Lung (tissue), 12 donors: ENCODE measurements around the gene KRTAP1-1. TPM values are rescaled to one million over a fixed set of nuclear protein-coding genes. Genes with fewer than 3 reads are reported as not detected.
"Not testable (repeated sequence)": the region's sequence is repeated elsewhere in the genome, so short reads cannot be mapped to it uniquely, and the experiment has no call there.

ENCODE experiments used
- ATAC-seq: fragments of 200-7000 bp; cut with Tn5 transposase; one replicate; pipeline ENCODE4 v1.9.1; 2020; ENCODE audit warnings: moderate number of reproducible peaks; ENCODE audit not compliant: insufficient read depth, low FRiP score
- DNase-seq, 3 donors: peaks; one replicate each; pipeline ENCODE4 v3.0.0-alpha.2; 2013 to 2017
- H3K27ac ChIP-seq, 2 donors: one replicate each; pipeline ENCODE4 v1.5.1; 2013; ENCODE audit warnings: mild to moderate bottlenecking in 2 of 2, moderate library complexity in 2 of 2, control low read depth in 1 of 2, inconsistent platforms in 1 of 2, low read depth in 1 of 2, low read length in 1 of 2
- H3K27me3 ChIP-seq, 3 donors: one replicate each; pipeline ENCODE4 v1.5.1; 2013; ENCODE audit warnings: low read length in 2 of 3; ENCODE audit not compliant: control insufficient read depth in 3 of 3, insufficient read depth in 3 of 3
- H3K36me3 ChIP-seq, 4 donors: one replicate each; pipeline ENCODE4 v1.5.1; 2013; ENCODE audit warnings: low read length in 4 of 4, mild to moderate bottlenecking in 1 of 4, moderate library complexity in 1 of 4; ENCODE audit not compliant: control insufficient read depth in 4 of 4, insufficient read depth in 4 of 4
- H3K4me1 ChIP-seq, 5 donors: one replicate each; pipeline ENCODE4 v1.5.1; 2013; ENCODE audit warnings: low read length in 5 of 5, mild to moderate bottlenecking in 2 of 5, moderate library complexity in 1 of 5; ENCODE audit not compliant: control insufficient read depth in 5 of 5, insufficient read depth in 5 of 5
- H3K4me3 ChIP-seq: one replicate; pipeline ENCODE4 v1.5.1; 2013; ENCODE audit warnings: mild to moderate bottlenecking, control low read depth, moderate library complexity
- H3K9ac ChIP-seq, 2 donors: one replicate each; pipeline ENCODE4 v1.5.1; 2013; ENCODE audit warnings: low read length in 2 of 2, control low read depth in 1 of 2; ENCODE audit not compliant: insufficient read depth in 1 of 2
- H3K9me3 ChIP-seq, 4 donors: one replicate each; pipeline ENCODE4 v1.5.1; 2013; ENCODE audit warnings: low read length in 3 of 4, mild to moderate bottlenecking in 1 of 4, moderate library complexity in 1 of 4; ENCODE audit not compliant: control insufficient read depth in 4 of 4, insufficient read depth in 3 of 4
- CTCF ChIP-seq: IDR thresholded peaks from 2 replicates; pipeline ENCODE4 v1.5.1; 2012; ENCODE audit warnings: mild to moderate bottlenecking; ENCODE audit errors: control extremely low read depth, extremely low read depth
- WGBS, 2 donors: extraction: QIAGEN DNeasy Blood & Tissue Kit; methylation state at CpG; one replicate each; pipeline ENCODE4 v1.1.7; 2013; 5-methylcytosine and 5-hydroxymethylcytosine counted together
- polyA plus RNA-seq, 2 donors: library from polyadenylated mRNA; stranded (reverse); fragments of 200-250 nt; gene quantifications; one replicate each; pipeline ENCODE4 v1.2.1, GENCODE V29; 2013
- total RNA-seq, 2 donors: library from RNA; depleted of rRNA in 1 of 2; stranded (reverse); fragments of >200 nt in 1 of 2; gene quantifications; one replicate each; pipeline ENCODE4 v1.2.1, GENCODE V29; 2014 to 2021
- donor health status: control.
- donor health status: control.
- donor health status: Bipolar disorder and iron deficiency.
- donor health status: healthy.
- donor health status: DM: yes; HTN: yes; CAD: no.

KRTAP1-1 gene
- total and polyA plus RNA-seq, 4 donors = not detected

- no peak for TF ChIP-seq CTCF
- no peaks in the 10 kb centered on the region for H3K9me3 ChIP-seq
- H3K27me3 ChIP-seq = peaks cover 0 to 5% (median 5%) of the 10 kb centered on the region in 3 donors
- no peaks in the 10 kb centered on the region for H3K4me1 ChIP-seq
- H3K36me3 ChIP-seq = no peaks in the 10 kb centered on the region
- WGBS, 2 donors = 63 to 77% methylated on average over 1 of the region's 1 CpG
- no peak overlapping the region for H3K27ac ChIP-seq
- no peak overlapping the region for H3K9ac ChIP-seq
- no peak overlapping the region for H3K4me3 ChIP-seq
- ATAC-seq (no peak), DNase-seq (no peak)
Observed at GRCh38 chr17:41064301-41064700, 23.1 kb upstream of the KRTAP1-1 start.

- ATAC-seq = no peak
Observed at GRCh38 chr17:41063449-41063848, 22.2 kb upstream of the KRTAP1-1 start.

GRCh38 chr17:41061964-41062363, 20.7 kb upstream of the KRTAP1-1 start:
- Histone ChIP-seq H3K27ac (no peak overlapping the region), H3K4me1 (no peaks in the 10 kb centered on the region), H3K9me3 (no peaks in the 10 kb centered on the region), H3K27me3 (peaks cover 0 to 8% (median 5%) of the 10 kb centered on the region in 3 donors), H3K9ac (no peak overlapping the region), H3K36me3 (no peaks in the 10 kb centered on the region), H3K4me3 (no peak overlapping the region)
- TF ChIP-seq CTCF = no peak
- ATAC-seq (no peak), DNase-seq (no peak)
- 75 to 94% methylated on average over 1 of the region's 1 CpG for WGBS, 2 donors

More at GRCh38 chr17:41063449-41063848, 22.2 kb upstream of the KRTAP1-1 start:
- 74 to 87% methylated on average over 4 of the region's 4 CpGs for WGBS, 2 donors
- DNase-seq = no peak
- Histone ChIP-seq H3K27ac (no peak overlapping the region), H3K36me3 (no peaks in the 10 kb centered on the region), H3K4me1 (no peaks in the 10 kb centered on the region), H3K9ac (no peak overlapping the region), H3K4me3 (no peak overlapping the region), H3K9me3 (no peaks in the 10 kb centered on the region), H3K27me3 (peaks cover 0 to 8% (median 5%) of the 10 kb centered on the region in 3 donors)
- TF ChIP-seq CTCF = no peak

- no peak within 1 kb of the TSS for H3K4me3 ChIP-seq
- no peak within 1 kb of the TSS for H3K27ac ChIP-seq
- ATAC-seq = no peak
- no peaks in the 10 kb centered on the region for H3K36me3 ChIP-seq
- no peak for TF ChIP-seq CTCF
- peaks cover 0 to 8% (median 5%) of the 10 kb centered on the region in 3 donors for H3K27me3 ChIP-seq
- H3K9me3 ChIP-seq = no peaks in the 10 kb centered on the region
- WGBS, 2 donors = 60 to 71% methylated on average over 6 of the region's 6 CpGs
- H3K4me1 ChIP-seq = no peaks in the 10 kb centered on the region
- H3K9ac ChIP-seq = no peak within 1 kb of the TSS
- no peak for DNase-seq
Observed at GRCh38 chr17:41060052-41060604, 18.9 kb upstream of the KRTAP1-1 start, which contains the start of gene KRTAP2-3. TSS of gene KRTAP2-3 (minus strand) at chr17:41060114. CDS start at chr17:41060050, 64 bp downstream.

- not testable (repeated sequence) for H3K27me3 ChIP-seq, H3K36me3 ChIP-seq, H3K9ac ChIP-seq, H3K4me3 ChIP-seq, H3K9me3 ChIP-seq, H3K27ac ChIP-seq, H3K4me1 ChIP-seq, DNase-seq, ATAC-seq
- WGBS, 2 donors = 26 to 47% methylated on average over 9 to 13 of the region's 31 CpGs
Observed at GRCh38 chr17:41059276-41060051, 18.2 kb upstream of the KRTAP1-1 start.
